ENCODE data around the gene ADAMTSL3.

The ADAMTSL3 gene

GRCh38 chr15:83653639-83654378 is at the start of gene ADAMTSL3:
TSS of gene ADAMTSL3 (plus strand) at chr15:83654123. CDS start at chr15:83655762, 1,639 bp downstream.
- peak; percentile 60 for DNase-seq

GRCh38 chr15:83604549-83604948 is 49.4 kb upstream of the ADAMTSL3 start:
- DNase-seq, result no peak

- no peak for DNase-seq
These were observed 48.6 kb upstream of the ADAMTSL3 start for GRCh38 chr15:83605111-83605945.

GRCh38 chr15:83610132-83610531 is 43.8 kb upstream of the ADAMTSL3 start:
- no peak for DNase-seq

- DNase-seq, result no peak
These were observed 42.8 kb upstream of the ADAMTSL3 start for GRCh38 chr15:83610901-83611685.

GRCh38 chr15:83612226-83612625 is 41.7 kb upstream of the ADAMTSL3 start:
- DNase-seq, result no peak

GRCh38 chr15:83612898-83613635 is 40.9 kb upstream of the ADAMTSL3 start:
- no peak for DNase-seq

GRCh38 chr15:83613714-83614113 is 40.2 kb upstream of the ADAMTSL3 start:
- DNase-seq, result no peak

- no peak for DNase-seq
These were observed 37.1 kb upstream of the ADAMTSL3 start for GRCh38 chr15:83616840-83617239.

- DNase-seq, result no peak
These were observed 27.6 kb upstream of the ADAMTSL3 start for GRCh38 chr15:83626171-83626802.

GRCh38 chr15:83631534-83631933 is 22.4 kb upstream of the ADAMTSL3 start:
- no peak for DNase-seq

- no peak for DNase-seq
These were observed 10.7 kb upstream of the ADAMTSL3 start for GRCh38 chr15:83643201-83643600.

- no peak for DNase-seq
These were observed 9.5 kb upstream of the ADAMTSL3 start for GRCh38 chr15:83644439-83644838.

- DNase-seq, result no peak
These were observed 3.1 kb upstream of the ADAMTSL3 start for GRCh38 chr15:83650831-83651230.

- DNase-seq, result peak; percentile 76
These were observed 2.4 kb upstream of the ADAMTSL3 start for GRCh38 chr15:83651541-83651940.

- no peak for DNase-seq
These were observed 1.2 kb upstream of the ADAMTSL3 start for GRCh38 chr15:83652626-83653204.

- DNase-seq, result no peak
These were observed 660 bp upstream of the ADAMTSL3 start for GRCh38 chr15:83653288-83653638.

GRCh38 chr15:83654379-83655236 is 685 bp downstream of the ADAMTSL3 start:
- DNase-seq, result peak; percentile 3

GRCh38 chr15:83655237-83655616 is 1.3 kb downstream of the ADAMTSL3 start:
- DNase-seq, result no peak

GRCh38 chr15:83656192-83656591 is 2.3 kb downstream of the ADAMTSL3 start:
- DNase-seq, result no peak
